Kidney epithelial cell (primary cell): ENCODE data around the gene VGF. TPM values are rescaled to one million over a fixed set of nuclear protein-coding genes. Genes with fewer than 3 reads are reported as not detected.
A peak's percentile ranks its signal among the peaks of the same experiment; 100 is the strongest.
"Not testable (repeated sequence)": the region's sequence is repeated elsewhere in the genome, so short reads cannot be mapped to it uniquely, and the experiment has no call there.

Source experiments
- DNase-seq: peaks from one replicate; pipeline ENCODE4 v3.0.0-alpha.2; 2010; ENCODE audit warnings: low read depth
- H3K27me3 ChIP-seq: 2 replicates; pipeline ENCODE4 v1.6.0; 2011; ENCODE audit warnings: low read length; ENCODE audit not compliant: control insufficient read depth, insufficient read depth
- H3K36me3 ChIP-seq: 2 replicates; pipeline ENCODE4 v1.5.1; 2011; ENCODE audit warnings: low read length; ENCODE audit not compliant: control insufficient read depth, insufficient read depth
- H3K4me3 ChIP-seq: 2 replicates; pipeline ENCODE4 v1.5.1; 2011; ENCODE audit warnings: low read depth, mild to moderate bottlenecking, control low read depth, low read length
- CTCF ChIP-seq: IDR thresholded peaks from 2 replicates; pipeline ENCODE4 v1.5.1; 2011; ENCODE audit warnings: mild to moderate bottlenecking, moderate library complexity, low read length, control low read depth, inconsistent platforms; ENCODE audit not compliant: insufficient read depth, poor library complexity, severe bottlenecking
- total RNA-seq: library from RNA; depleted of rRNA; stranded (reverse); fragments of >200 nt; gene quantifications from 2 replicates; pipeline ENCODE4 v1.2.3, GENCODE V29; 2015

Gene VGF
- total RNA-seq, 1 donor from 2014 or later, result 17.8 TPM

GRCh38 chr7:101124376-101125056 lies 40.9 kb downstream of the VGF start:
- no peaks in the 10 kb centered on the region for H3K36me3 ChIP-seq
- H3K4me3 ChIP-seq, result no peak overlapping the region
- no peak for TF ChIP-seq CTCF
- H3K27me3 ChIP-seq, result no peaks in the 10 kb centered on the region
- DNase-seq, result peak; percentile 70

- Histone ChIP-seq H3K27me3 (no peaks in the 10 kb centered on the region), H3K4me3 (no peak overlapping the region), H3K36me3 (no peaks in the 10 kb centered on the region)
- no peak for DNase-seq
- TF ChIP-seq CTCF, result no peak
Measured at GRCh38 chr7:101123703-101124068, 41.7 kb downstream of the VGF start.

- TF ChIP-seq CTCF, result no peak
- H3K4me3 ChIP-seq, result no peak overlapping the region
- H3K27me3 ChIP-seq, result no peaks in the 10 kb centered on the region
- no peaks in the 10 kb centered on the region for H3K36me3 ChIP-seq
- no peak for DNase-seq
Measured at GRCh38 chr7:101122933-101123702, 42.3 kb downstream of the VGF start.

GRCh38 chr7:101121991-101122932 lies 43.1 kb downstream of the VGF start:
- DNase-seq, result peak; percentile 92
- Histone ChIP-seq H3K4me3 (no peak overlapping the region), H3K27me3 (no peaks in the 10 kb centered on the region), H3K36me3 (no peaks in the 10 kb centered on the region)
- TF ChIP-seq CTCF, result no peak

GRCh38 chr7:101121631-101121990 lies 43.8 kb downstream of the VGF start:
- H3K36me3 ChIP-seq, DNase-seq, H3K4me3 ChIP-seq, H3K27me3 ChIP-seq: not testable (repeated sequence)

- DNase-seq, result no peak
- no peak for TF ChIP-seq CTCF
- Histone ChIP-seq H3K36me3 (no peaks in the 10 kb centered on the region), H3K27me3 (no peaks in the 10 kb centered on the region), H3K4me3 (no peak overlapping the region)
Measured at GRCh38 chr7:101120315-101120714, 45.1 kb downstream of the VGF start.
